Effector memory CD4-positive, alpha-beta T cell (primary cell): ENCODE measurements around the gene PROCA1.
"Not testable (repeated sequence)": the region's sequence is repeated elsewhere in the genome, so short reads cannot be mapped to it uniquely, and the experiment has no call there.

Experiments
- DNase-seq, 3 donors: peaks; one replicate each; pipeline ENCODE4 v3.0.0-alpha.2; 2020
- H3K27ac ChIP-seq: 2 replicates; pipeline ENCODE4 v1.7.0; 2013; ENCODE audit warnings: mild to moderate bottlenecking, low read length, moderate library complexity; ENCODE audit not compliant: insufficient read depth, poor library complexity, severe bottlenecking
- H3K27me3 ChIP-seq: replicated peaks from 2 replicates; pipeline ENCODE4 v1.7.0; 2013; ENCODE audit warnings: mild to moderate bottlenecking, low read length; ENCODE audit not compliant: insufficient read depth, control insufficient read depth, poor library complexity, severe bottlenecking
- H3K36me3 ChIP-seq: 2 replicates; pipeline ENCODE4 v1.7.0; 2013; ENCODE audit warnings: mild to moderate bottlenecking, low read length, moderate library complexity; ENCODE audit not compliant: control insufficient read depth, insufficient read depth
- H3K4me1 ChIP-seq: 2 replicates; pipeline ENCODE4 v1.7.0; 2013; ENCODE audit warnings: low read length, mild to moderate bottlenecking; ENCODE audit not compliant: control insufficient read depth, insufficient read depth, poor library complexity, severe bottlenecking
- H3K4me3 ChIP-seq: 2 replicates; pipeline ENCODE4 v1.7.0; 2013; ENCODE audit warnings: low read length, low read depth, mild to moderate bottlenecking; ENCODE audit not compliant: insufficient read depth, poor library complexity, severe bottlenecking
- H3K9me3 ChIP-seq: 2 replicates; pipeline ENCODE4 v1.7.0; 2013; ENCODE audit warnings: mild to moderate bottlenecking, low read length, moderate library complexity; ENCODE audit not compliant: control insufficient read depth

PROCA1 gene

DNA sequence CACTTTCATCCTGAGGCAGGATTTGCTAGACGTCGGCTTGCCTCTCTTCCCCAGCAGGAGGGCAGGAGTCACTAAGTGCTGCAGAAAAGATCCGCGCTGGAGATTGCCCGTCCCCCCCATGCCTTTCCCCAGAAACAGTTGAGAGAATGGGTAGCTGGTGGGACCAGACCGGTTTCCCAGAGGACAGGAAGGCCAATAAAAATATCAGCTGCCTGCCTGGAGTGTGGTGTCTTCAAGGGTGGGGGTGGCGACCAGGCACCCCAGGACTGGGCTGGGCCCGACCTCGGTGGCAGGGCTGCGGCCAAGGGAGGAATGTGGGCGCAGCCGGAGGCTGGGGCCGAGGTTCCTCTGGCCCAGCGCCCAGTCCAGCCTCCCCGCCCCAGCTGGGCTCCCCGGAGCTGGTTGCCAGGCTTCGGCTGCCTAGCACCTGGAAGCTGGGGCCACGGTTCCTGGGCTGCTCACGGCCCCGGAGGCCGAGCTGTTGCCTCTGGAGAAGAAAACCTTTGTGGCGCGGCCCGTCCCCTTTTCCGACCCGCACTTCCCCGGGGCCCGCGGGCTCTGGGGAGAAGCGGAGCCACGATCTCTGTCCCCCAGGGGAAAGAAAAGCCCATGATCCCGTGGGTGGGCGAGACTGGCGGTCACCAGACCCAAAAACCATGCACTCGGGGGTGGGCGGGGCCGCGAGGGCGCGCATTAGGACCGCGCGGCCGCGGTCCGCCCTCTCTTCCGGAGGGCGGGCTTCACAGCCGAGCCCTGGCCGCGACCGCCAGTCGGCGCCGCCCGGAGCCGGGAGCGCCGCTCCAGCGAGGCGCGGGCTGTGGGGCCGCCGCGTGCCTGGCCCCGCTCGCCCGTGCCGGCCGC, 31.8 kb upstream of the PROCA1 start, which contains the start of gene TRAF4:
Gene TRAF4, plus strand, starts transcription at position 769 of the 861 bp plus-strand sequence. CDS start 102 bp downstream, outside the sequence.
- Histone ChIP-seq H3K4me1 (peaks cover 30% of the 10 kb centered on the region), H3K36me3 (peaks cover 10% of the 10 kb centered on the region), H3K4me3 (peak within 1 kb of the TSS; percentile 73), H3K9me3 (no peaks in the 10 kb centered on the region), H3K27ac (peak within 1 kb of the TSS; percentile 91), H3K27me3 (no peaks in the 10 kb centered on the region)
- peak; percentile 57 to 68 (median 62) for DNase-seq

DNA sequence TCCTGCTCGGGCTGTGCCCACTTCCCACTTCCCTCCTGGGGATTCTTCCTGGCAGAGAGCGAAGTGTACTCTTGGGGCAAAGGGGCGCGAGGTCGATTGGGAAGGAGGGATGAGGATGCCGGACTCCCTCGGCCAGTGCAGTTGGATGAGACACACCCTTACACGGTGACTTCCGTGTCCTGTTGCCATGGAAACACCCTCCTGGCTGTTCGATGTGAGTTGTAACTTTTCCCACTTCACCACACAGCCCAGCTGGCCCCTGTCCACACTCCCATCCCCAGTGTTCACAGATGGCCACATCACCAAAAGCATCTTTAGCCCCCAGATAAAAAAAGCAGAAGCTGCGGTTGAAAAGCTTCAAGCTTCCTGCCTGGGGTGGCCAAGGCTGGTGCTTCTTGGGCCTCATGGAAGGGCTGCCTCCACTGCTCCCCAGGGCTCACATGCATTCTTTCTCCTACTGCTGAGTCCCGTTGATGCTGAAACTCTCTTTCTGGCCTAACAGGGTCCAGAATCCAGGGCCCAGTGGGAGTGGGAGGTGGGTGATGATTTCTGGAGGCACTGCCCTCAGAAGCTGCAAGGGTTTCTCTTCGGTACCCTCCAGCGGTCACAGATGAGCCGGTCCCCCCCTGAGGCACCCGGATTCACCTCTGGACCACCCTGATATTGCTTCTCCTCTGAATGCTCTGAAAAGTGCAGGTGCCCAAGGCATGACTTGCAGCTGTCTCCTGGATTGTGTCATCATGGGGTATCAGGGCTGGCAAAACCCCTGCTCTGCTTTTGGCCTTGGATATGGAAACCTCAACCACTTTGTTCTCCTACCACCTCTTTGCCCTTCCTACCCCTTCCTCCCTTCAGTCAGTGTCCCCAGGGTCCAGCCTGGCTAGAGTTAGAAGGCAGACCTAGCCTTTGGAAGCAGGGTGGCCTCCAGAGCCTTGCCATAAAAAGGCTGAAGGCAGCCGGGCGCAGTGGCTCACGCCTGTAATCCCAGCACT, 30.0 kb upstream of the PROCA1 start:
- Histone ChIP-seq H3K27ac (no peak overlapping the region), H3K4me1 (peaks cover 35% of the 10 kb centered on the region)

DNA sequence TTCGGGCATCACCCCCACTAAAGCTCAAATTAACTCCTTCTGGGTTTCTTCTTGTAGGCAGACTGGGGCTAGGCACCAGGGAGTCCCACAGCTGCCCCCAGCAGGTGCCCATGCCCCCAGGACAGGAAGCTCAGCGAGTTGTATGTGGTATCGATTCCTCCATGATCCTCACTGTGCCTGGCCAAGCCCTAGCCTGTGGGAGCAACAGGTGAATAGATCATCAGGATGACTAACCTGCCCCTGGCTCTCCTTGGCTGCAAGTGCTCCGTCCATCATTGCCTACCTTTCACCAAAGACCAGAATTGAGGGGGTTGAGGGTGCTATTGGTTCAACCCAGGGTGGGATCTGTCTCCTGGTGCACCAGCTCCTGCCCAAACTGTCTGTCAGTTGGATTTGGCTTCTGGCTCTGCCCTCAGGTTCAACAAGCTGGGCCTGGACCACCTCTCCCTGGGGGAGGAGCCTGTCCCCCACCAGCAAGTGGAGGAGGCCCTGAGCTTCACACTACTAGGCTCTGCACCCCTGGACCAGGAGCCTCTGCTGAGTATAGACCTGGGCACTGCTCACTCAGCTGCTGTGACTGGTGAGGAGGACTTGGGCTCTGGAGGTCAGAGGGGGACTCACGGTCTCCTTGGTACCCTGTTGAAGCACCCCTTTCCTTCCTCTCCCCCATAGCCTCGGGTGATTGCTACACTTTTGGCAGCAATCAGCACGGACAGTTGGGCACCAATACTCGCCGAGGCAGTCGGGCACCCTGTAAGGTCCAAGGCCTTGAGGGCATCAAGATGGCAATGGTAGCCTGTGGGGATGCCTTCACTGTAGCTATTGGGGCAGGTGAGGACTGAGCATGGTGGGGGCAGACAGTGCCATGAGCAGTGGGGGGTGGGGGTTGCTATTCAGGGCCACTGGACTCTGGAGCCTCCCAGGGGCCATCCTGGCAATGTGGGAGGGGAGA, 29.0 kb upstream of the PROCA1 start:
- no peaks in the 10 kb centered on the region for H3K36me3 ChIP-seq
- H3K4me3 ChIP-seq, result no peak overlapping the region

More for the DNA sequence above, 30.0 kb upstream of the PROCA1 start:
- Histone ChIP-seq H3K4me3 (no peak overlapping the region), H3K36me3 (no peaks in the 10 kb centered on the region), H3K9me3 (no peaks in the 10 kb centered on the region), H3K27me3 (no peaks in the 10 kb centered on the region)
- no peak for DNase-seq

DNA sequence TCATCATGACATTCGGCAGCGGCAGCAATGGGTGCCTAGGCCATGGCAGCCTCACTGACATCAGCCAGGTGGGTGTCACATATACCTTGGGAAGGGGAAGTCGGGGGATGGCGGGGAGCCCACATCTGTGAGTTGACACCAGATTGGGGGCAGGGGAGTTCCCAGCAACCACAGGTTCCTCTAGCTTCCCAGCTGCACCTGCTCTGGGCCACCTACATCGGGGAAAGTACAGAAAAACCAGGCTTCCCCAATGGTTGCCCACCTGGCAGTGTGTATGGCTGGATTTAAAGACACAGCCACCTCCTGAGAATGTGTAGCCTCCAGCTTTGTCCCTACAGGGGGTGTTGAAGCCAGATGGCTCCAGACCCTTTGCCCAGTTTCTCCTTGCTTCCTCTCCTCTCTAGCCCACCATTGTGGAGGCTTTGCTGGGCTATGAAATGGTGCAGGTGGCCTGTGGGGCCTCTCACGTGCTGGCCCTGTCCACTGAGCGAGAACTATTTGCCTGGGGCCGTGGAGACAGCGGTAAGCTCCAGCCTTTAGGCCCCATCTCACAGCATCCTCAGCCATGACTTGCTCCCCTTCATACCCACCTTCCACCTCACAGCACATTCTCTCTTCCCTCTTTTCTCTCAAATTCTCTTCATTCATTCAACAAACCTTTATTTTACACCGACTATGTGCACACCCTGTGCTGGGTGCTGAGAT, 27.1 kb upstream of the PROCA1 start:
- DNase-seq, result peak; percentile 32 to 51 (median 48)
- Histone ChIP-seq H3K9me3 (no peaks in the 10 kb centered on the region), H3K4me3 (no peak overlapping the region), H3K27me3 (no peaks in the 10 kb centered on the region), H3K36me3 (no peaks in the 10 kb centered on the region), H3K4me1 (peaks cover 17% of the 10 kb centered on the region), H3K27ac (no peak overlapping the region)

More for the DNA sequence above, 29.0 kb upstream of the PROCA1 start:
- H3K9me3 ChIP-seq, result no peaks in the 10 kb centered on the region
- H3K27me3 ChIP-seq, result no peaks in the 10 kb centered on the region
- DNase-seq, result no peak
- H3K27ac ChIP-seq, result no peak overlapping the region
- H3K4me1 ChIP-seq, result peaks cover 32% of the 10 kb centered on the region

DNA sequence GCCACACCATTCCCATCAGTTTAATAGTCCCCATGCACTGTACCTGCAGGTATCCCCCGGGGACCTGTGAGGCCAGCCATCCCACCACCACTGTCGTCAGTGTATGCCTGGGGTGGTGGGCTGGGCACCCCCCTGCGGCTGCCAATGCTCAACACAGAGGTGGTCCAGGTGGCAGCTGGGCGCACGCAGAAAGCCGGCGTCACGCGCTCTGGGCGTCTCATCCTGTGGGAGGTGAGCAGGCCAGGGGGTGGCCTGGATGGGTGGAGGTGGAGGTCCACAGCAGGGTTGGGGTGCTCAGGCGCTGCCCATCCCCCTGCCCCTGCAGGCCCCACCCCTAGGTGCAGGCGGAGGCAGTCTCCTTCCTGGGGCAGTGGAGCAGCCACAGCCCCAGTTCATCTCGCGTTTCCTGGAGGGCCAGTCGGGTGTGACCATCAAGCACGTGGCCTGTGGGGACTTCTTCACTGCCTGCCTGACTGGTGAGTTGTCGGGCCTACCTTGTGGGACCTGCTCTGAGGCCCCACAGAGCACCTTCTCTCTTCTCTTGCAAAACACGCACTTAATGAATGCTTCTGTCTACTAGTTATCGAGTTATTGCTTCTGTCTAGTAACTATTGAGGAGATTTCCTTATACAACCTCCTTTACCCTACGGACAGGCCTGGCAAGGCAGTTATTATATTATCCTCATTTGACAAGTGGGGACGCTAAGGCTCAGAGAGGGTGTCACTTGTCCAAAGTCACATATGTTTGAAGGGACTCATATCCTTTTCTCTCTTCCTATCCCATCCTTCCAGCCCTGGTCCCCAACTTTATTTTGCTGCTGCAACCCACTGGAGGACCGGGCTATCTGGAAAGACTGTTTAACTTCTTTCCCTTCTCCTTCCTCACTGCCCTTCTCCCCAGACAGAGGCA, 26.3 kb upstream of the PROCA1 start:
- Histone ChIP-seq H3K27me3 (no peaks in the 10 kb centered on the region), H3K9me3 (no peaks in the 10 kb centered on the region), H3K36me3 (no peaks in the 10 kb centered on the region), H3K4me1 (peaks cover 11% of the 10 kb centered on the region), H3K27ac (no peak overlapping the region), H3K4me3 (no peak overlapping the region)
- DNase-seq, result no peak

DNA sequence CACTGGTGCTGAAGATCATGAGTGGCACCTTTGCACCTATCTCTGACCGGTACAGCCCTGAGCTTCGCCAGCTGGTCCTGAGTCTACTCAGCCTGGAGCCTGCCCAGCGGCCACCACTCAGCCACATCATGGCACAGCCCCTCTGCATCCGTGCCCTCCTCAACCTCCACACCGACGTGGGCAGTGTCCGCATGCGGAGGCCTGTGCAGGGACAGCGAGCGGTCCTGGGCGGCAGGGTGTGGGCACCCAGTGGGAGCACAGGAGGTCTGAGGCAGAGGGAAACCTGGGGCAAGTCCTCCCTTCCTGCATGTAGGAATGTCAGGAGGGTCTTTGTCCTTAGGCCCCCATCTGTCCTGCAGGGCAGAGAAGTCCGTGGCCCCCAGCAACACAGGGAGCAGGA, 25.6 kb upstream of the PROCA1 start:
- Histone ChIP-seq H3K9me3 (no peaks in the 10 kb centered on the region), H3K4me1 (peaks cover 11% of the 10 kb centered on the region), H3K4me3 (no peak overlapping the region), H3K27me3 (no peaks in the 10 kb centered on the region), H3K27ac (no peak overlapping the region), H3K36me3 (no peaks in the 10 kb centered on the region)
- DNase-seq, result no peak

DNA sequence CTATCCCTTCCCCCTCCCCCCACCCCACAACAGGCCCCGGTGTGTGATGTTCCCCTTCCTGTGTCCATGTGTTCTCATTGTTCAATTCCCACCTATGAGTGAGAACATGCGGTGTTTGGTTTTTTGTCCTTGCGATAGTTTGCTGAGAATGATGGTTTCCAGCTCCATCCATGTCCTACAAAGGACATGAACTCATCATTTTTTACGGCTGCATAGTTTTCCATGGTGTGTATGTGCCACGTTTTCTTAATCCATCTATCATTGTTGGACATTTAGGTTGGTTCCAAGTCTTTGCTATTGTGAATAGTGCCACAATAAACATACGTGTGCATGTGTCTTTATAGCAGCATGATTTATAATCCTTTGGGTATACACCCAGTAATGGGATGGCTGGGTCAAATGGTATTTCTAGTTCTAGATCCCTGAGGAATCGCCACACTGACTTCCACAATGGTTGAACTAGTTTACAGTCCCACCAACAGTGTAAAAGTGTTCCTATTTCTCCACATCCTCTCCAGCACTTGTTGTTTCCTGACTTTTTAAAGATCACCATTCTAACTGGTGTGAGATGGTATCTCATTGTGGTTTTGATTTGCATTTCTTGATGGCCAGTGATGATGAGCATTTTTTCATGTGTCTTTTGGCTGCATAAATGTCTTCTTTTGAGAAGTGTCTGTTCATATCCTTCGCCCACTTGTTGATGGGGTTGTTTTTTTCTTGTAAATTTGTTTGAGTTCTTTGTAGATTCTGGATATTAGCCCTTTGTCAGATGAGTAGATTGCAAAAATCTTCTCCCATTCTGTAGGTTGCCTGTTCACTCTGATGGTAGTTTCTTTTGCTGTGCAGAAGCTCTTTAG, 24.5 kb upstream of the PROCA1 start:
- not testable (repeated sequence) for H3K9me3 ChIP-seq, DNase-seq, H3K27me3 ChIP-seq, H3K27ac ChIP-seq, H3K36me3 ChIP-seq, H3K4me3 ChIP-seq
- peaks cover 11% of the 10 kb centered on the region for H3K4me1 ChIP-seq

DNA sequence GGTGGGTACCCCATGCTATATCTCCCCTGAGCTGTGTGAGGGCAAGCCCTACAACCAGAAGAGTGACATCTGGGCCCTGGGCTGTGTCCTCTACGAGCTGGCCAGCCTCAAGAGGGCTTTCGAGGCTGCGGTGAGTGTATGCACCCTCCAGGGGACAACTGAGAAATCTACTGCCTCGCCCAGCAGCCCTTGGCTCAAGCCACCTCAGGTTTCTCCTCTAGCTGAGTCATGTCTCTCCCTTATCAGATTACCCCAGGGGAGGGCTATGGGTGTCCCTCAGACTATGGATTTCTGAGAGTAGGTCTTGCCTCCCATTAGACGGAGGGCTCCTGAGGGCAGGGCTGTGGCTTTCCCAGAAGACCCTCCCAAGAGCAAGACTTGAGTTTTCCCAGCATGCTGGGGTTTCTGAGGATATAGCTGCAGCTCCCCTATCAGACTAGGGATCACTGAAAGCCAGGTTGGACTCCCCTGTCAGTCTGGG, 23.6 kb upstream of the PROCA1 start:
- Histone ChIP-seq H3K4me1 (peaks cover 11% of the 10 kb centered on the region), H3K27me3 (no peaks in the 10 kb centered on the region), H3K36me3 (no peaks in the 10 kb centered on the region), H3K9me3 (no peaks in the 10 kb centered on the region), H3K27ac (no peak overlapping the region), H3K4me3 (no peak overlapping the region)
- DNase-seq, result no peak
